MCF 10A (cell line): ENCODE measurements around the gene SMC1A. TPM values are rescaled to one million over a fixed set of nuclear protein-coding genes. Genes with fewer than 3 reads are reported as not detected.

Experiments used
- BruUV-seq: library from RNA; stranded (reverse); fragments of 400-500 nt; replicated peaks from 2 replicates; lab custom pipeline; 2021; lab: Mats Ljungman, UMichigan
- CTCF ChIA-PET: fragments of 300-600 bp; sonication (Branson Sonifier 250); formaldehyde crosslinking; extraction: SDS; loops from one replicate; lab custom pipeline; 2021; ENCODE audit warnings: antibody characterized with exemption, inconsistent platforms; lab: Yijun Ruan, JAX
- POLR2A ChIA-PET: fragments of 300-600, 350-650 bp; sonication (Branson Sonifier 250); formaldehyde crosslinking; extraction: SDS; loops from one replicate; lab custom pipeline; 2020; ENCODE audit warnings: antibody characterized with exemption, inconsistent platforms; lab: Yijun Ruan, JAX
- DNase-seq: peaks from one replicate; pipeline ENCODE4 v3.0.0-alpha.2; 2018; ENCODE audit not compliant: unreplicated experiment
- H3K27ac Mint-ChIP-seq: one replicate; pipeline ENCODE4 v1.8.0; 2022; ENCODE audit warnings: mild to moderate bottlenecking, low read depth, mixed read lengths; ENCODE audit not compliant: unreplicated experiment
- H3K27me3 Mint-ChIP-seq: one replicate; pipeline ENCODE4 v1.8.0; 2022; ENCODE audit warnings: mixed read lengths; ENCODE audit not compliant: insufficient read depth, unreplicated experiment
- H3K36me3 Mint-ChIP-seq: one replicate; pipeline ENCODE4 v1.8.0; 2022; ENCODE audit warnings: mild to moderate bottlenecking, moderate library complexity, mixed read lengths; ENCODE audit not compliant: insufficient read depth, unreplicated experiment
- H3K4me1 Mint-ChIP-seq: one replicate; pipeline ENCODE4 v1.8.0; 2022; ENCODE audit warnings: mixed read lengths; ENCODE audit not compliant: insufficient read depth, unreplicated experiment
- H3K4me3 Mint-ChIP-seq: one replicate; pipeline ENCODE4 v1.8.0; 2022; ENCODE audit warnings: mild to moderate bottlenecking, moderate library complexity, mixed read lengths; ENCODE audit not compliant: unreplicated experiment
- H3K9me3 Mint-ChIP-seq: one replicate; pipeline ENCODE4 v1.8.0; 2022; ENCODE audit warnings: mixed read lengths; ENCODE audit not compliant: unreplicated experiment
- CTCF ChIP-seq: fragments of 200-600 bp; IDR thresholded peaks from one replicate; pipeline ENCODE4 v1.8.0; 2022; ENCODE audit warnings: antibody characterized with exemption, mild to moderate bottlenecking; ENCODE audit not compliant: unreplicated experiment
- intact Hi-C: fragments of 100-400 bp; cut with micrococcal nuclease; formaldehyde crosslinking; loops from 2 replicates; pipeline ENCODE4 v1.14.1; 2022
- total RNA-seq: library from RNA; stranded (reverse); gene quantifications from 2 replicates; pipeline ENCODE4 v1.2.3, GENCODE V29; 2022

SMC1A gene
- total RNA-seq, 1 experiment from 2014 or later = 89.6 TPM

DNA sequence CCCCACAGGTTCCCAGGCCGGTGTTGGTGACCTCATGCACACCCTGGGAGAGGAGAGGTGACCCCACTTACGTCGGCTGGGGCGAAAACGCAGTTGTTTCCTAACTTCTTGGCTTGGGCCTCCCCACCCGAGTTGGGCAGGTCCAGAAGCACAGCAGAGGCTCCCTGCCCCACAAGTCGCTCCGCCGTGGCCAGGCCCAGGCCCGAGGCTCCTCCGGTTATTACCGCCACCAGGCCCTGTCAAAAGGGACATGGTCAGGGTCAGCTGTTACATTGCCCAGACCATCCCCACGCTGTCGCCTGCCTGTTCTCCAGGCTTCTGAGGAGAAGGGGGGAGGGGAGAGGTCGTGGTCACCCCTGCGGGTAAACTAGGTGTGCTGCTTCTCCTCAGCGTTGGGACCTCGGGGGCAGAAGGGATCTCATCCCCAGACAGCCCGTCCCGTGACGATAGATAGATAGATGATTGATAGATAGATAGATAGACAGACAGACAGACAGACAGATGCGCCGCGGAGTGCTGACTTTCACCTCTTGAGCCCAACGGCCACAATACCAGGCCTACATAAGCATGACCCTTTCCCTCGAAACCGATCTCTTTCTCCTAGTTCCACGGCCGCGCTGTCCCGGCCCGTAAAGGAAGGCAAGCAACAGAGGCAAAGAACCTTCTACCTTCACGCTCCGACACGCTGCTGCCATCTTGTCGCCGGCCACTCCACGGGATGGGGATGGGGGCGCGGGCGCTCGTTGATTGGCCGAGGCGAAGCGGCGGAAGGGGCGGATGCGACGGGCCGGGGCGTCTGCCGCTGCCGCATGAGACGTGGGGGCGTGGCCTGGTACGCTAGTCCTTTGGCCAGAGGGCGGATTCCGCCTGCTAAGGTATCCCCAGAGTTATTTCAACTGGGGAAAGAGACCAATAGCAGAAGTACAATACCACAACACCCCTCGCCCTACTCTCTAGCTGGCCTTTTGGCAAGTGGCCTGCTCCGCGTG lies 11.5 kb upstream of the SMC1A start, which contains the start of gene HSD17B10:
HSD17B10 (minus strand) TSS at position 720 of the 989 bp plus-strand sequence; CDS start at position 695, 25 bp downstream.
- CTCF ChIA-PET = interaction anchor here (0.7 to 4.9 kb wide), 8 partner anchors 9 to 147 kb away, joined by 3 to 49 read pairs (median 7); partner anchors contain the start of genes RIBC1 and SMC1A
- H3K27me3 Mint-ChIP-seq = peaks cover 47% of the 10 kb centered on the region

DNA sequence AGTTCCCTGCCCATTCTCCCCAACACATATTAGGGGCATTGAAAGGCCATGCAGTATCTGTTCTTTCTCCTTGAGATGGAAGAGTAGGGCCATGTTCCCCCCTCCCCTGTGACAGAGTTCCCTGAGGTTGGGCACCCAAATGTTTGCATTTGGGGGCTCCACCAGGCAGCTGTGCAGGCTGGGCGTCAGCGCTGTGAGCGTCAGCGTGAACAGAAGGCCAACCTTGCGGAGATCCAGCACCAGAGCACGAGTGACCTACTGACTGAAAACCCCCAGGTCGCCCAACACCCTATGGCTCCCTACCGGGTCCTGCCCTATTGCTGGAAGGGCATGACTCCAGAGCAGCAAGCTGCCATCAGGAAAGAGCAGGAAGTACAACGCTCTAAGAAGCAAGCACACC lies 7.8 kb upstream of the SMC1A start:
- no peak for DNase-seq
- Mint-ChIP-seq H3K4me3 (no peak overlapping the region), H3K9me3 (no peaks in the 10 kb centered on the region), H3K27ac (no peak overlapping the region), H3K4me1 (peaks cover 5% of the 10 kb centered on the region), H3K27me3 (peaks cover 33% of the 10 kb centered on the region), H3K36me3 (peaks cover 19% of the 10 kb centered on the region)
- no TSS peak for BruUV-seq
- intact Hi-C loops = no loop called here
- POLR2A ChIA-PET = no interaction called here
- CTCF ChIA-PET = interaction anchor here (0.6 to 1.3 kb wide), 2 partner anchors 16 to 146 kb away, joined by 4 to 6 read pairs; no protein-coding TSS in a partner anchor
- TF ChIP-seq CTCF = no peak

More for the DNA sequence above, 11.5 kb upstream of the SMC1A start, which contains the start of gene HSD17B10:
- H3K9me3 Mint-ChIP-seq = no peaks in the 10 kb centered on the region
- POLR2A ChIA-PET = interaction anchor here (0.7 to 2.9 kb wide), 4 partner anchors 9 to 204 kb away, joined by 3 to 14 read pairs (median 6); partner anchors contain the start of genes RIBC1 and SMC1A
- H3K4me3 Mint-ChIP-seq = peak within 1 kb of the TSS; percentile 82
- no peak for TF ChIP-seq CTCF
- H3K4me1 Mint-ChIP-seq = peaks cover 16% of the 10 kb centered on the region
- H3K36me3 Mint-ChIP-seq = peaks cover 19% of the 10 kb centered on the region
- peak within 1 kb of the TSS; percentile 79 for H3K27ac Mint-ChIP-seq
- BruUV-seq = no TSS peak
- intact Hi-C loops = no loop called here
- DNase-seq = peak; percentile 79

DNA sequence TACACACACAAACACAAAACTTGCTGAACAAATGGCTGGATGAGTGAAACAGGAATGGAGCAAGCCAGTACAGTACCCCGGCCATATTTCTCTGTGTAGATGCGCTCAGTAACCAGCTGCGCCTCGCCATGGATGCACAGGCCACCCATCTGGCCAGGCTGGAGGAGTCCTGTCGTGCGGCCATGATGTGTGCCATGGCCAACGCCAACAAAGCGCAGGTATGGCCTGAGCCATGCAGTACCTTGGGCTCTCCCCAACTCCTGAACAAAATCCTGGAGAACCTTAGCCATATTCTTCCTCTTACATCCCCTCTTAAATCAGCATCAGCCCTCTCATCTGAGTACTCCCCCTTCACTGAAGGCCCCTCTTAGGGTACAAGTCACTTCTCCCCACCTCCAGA lies 7.3 kb upstream of the SMC1A start:
- H3K4me1 Mint-ChIP-seq = peaks cover 4% of the 10 kb centered on the region
- DNase-seq = no peak
- peaks cover 19% of the 10 kb centered on the region for H3K36me3 Mint-ChIP-seq
- TF ChIP-seq CTCF = no peak
- no peak overlapping the region for H3K4me3 Mint-ChIP-seq
- no TSS peak for BruUV-seq
- peaks cover 28% of the 10 kb centered on the region for H3K27me3 Mint-ChIP-seq
- intact Hi-C loops = no loop called here
- no peak overlapping the region for H3K27ac Mint-ChIP-seq
- no peaks in the 10 kb centered on the region for H3K9me3 Mint-ChIP-seq
- POLR2A ChIA-PET = no interaction called here
- CTCF ChIA-PET = interaction anchor here (0.6 to 1.3 kb wide), 2 partner anchors 16 to 146 kb away, joined by 4 to 6 read pairs; no protein-coding TSS in a partner anchor
